Gastroesophageal sphincter (tissue), 3 donors: ENCODE measurements around the gene PRRT3.

Source experiments
- CTCF ChIP-seq, 4 experiments: fragments of 200-600 bp in 2 of 4; fragments of 450-650 bp in 2 of 4; sonication (generic) in 1 of 4; IDR thresholded peaks; one replicate each; pipeline ENCODE4 v1.5.1; 2017 to 2019; ENCODE audit warnings: antibody characterized with exemption in 4 of 4, mild to moderate bottlenecking in 2 of 4, moderate library complexity in 2 of 4
- EP300 ChIP-seq: sonication (generic); formaldehyde crosslinking; IDR thresholded peaks from one replicate; pipeline ENCODE4 v1.6.1; 2017; ENCODE audit warnings: antibody characterized with exemption, mild to moderate bottlenecking
- POLR2A ChIP-seq, 2 donors: fragments of 450-650 bp; IDR thresholded peaks; one replicate each; pipeline ENCODE4 v1.6.1; 2017; ENCODE audit warnings: antibody characterized with exemption in 2 of 2, mild to moderate bottlenecking in 2 of 2, moderate library complexity in 1 of 2
- POLR2AphosphoS5 ChIP-seq: sonication (generic); formaldehyde crosslinking; IDR thresholded peaks from one replicate; pipeline ENCODE4 v1.6.1; 2017; ENCODE audit warnings: antibody characterized with exemption

- no peak for TF ChIP-seq EP300
- no peak for TF ChIP-seq CTCF (IDR thresholded peaks at IDR 0.05)
- TF ChIP-seq POLR2AphosphoS5: no peak
- no peak for TF ChIP-seq POLR2A (IDR thresholded peaks at IDR 0.05)
Observed at GRCh38 chr3:9908286-9908685, 43.9 kb downstream of the PRRT3 start.
